SU-DHL-6 (cell line): ENCODE data around the gene LRRC63.

Experiments
- CTCF ChIP-seq: fragments of 200-600 bp; sonication (generic); IDR thresholded peaks from one replicate; pipeline ENCODE4 v1.5.1; 2017; ENCODE audit warnings: antibody characterized with exemption, mild to moderate bottlenecking, low read length, moderate library complexity; ENCODE audit not compliant: insufficient read depth, poor library complexity, severe bottlenecking
- EZH2phosphoT487 ChIP-seq: fragments of 200-600 bp; sonication (generic), shearing (Covaris generic); conservative IDR thresholded peaks from 2 replicates; pipeline ENCODE4 v1.6.1; 2018; ENCODE audit warnings: mild to moderate bottlenecking, antibody characterized with exemption, low read length, moderate library complexity, mixed read lengths

- no peak for TF ChIP-seq CTCF
- TF ChIP-seq EZH2phosphoT487, result no peak
Observed at GRCh38 chr13:46165485-46166223, 46.1 kb upstream of the LRRC63 start.
